GM19035 (cell line): ENCODE data around the gene LRCH1.

Experiments
- ATAC-seq: cut with Tn5 transposase; IDR thresholded peaks from one replicate; pipeline ENCODE4 v1.9.1; 2021; ENCODE audit not compliant: unreplicated experiment

The LRCH1 gene

DNA sequence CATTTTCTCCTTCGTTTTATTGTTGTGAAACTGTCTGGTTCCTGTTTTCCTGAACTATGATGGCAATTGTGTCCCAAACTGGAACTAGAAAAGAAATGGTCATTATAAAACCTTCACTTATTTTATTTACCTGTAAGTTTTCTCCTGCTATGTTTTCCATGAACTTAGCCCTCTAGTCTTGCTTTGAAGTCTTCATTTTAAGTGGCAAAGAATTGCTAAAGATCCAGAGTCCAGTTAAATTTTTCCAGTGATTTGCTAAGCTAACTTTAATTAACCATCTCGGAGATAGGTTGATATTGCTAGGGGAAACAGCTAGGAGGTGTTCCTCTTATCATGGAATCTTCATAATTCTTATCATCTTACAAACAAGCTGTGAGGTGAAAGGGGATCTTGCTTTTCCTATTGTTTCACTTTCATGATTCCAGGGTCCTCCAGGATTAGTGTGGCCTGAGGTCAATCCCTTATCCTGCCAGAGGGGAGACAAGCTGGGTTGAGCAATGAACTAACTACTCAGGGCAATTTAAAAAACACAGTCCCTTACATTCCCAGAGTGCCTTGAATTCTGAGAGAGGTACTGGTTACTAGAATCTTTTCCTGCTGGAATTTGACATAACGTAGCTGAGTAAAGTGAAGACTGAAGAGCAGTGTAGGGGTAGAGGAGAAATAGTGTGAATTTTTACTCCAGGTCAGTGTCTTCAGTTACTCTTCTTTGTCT is 131.5 kb downstream of the LRCH1 start:
- no peak for ATAC-seq

DNA sequence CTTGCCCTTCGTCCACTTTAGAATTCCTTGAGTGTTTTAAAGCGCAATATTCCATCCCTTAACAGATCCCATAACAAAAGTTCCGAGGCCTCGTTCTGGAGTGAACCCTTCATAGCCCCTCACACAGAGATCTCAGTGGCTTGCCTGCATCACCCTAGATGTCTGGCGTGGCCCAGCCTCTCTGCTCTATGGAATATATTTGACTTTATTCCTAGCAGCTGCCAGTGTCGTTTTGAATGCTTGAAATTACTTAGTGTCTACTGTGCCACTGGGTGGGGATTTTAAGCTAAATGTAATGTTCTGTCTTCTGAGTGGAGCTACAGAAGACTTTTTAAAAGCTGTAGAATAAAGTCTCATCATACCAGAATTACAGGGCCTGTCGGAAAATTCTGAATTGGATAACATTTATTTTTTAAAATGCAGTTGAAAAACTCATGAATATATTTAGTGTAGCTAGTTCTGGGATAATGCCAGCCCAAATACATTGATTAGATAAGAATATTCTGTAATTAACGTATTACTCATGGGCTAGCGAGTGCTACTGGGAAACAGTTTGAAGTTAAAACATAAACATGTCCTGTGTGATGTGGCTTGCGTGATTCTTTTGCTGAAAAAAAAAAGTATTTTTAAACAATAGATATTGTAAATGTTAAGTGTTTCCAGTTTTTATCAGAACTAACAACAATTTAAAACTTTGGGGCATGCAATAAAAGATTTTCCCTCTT is 132.2 kb downstream of the LRCH1 start:
- ATAC-seq = no peak

DNA sequence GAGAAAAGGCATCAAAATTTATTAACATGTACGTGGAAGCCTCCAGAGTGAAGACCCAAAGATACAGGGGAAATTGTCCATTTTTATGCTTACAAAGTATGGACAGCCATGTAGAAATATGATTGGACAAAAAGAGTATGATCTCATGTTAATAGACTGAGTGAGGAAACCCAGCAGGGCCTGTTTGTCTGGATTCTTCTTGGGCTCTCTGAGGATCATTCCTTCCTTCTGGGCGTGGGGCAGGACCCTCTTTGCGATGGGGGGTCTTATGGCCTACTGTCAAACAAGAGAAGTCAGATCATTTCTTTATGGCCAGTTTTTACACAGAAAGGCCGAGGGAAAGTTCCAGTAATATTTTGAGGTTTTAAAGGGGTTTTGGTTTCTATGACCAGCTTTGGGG is 133.2 kb downstream of the LRCH1 start:
- no peak for ATAC-seq

GRCh38 chr13:46687810-46688209 is 134.8 kb downstream of the LRCH1 start:
- ATAC-seq = no peak

- no peak for ATAC-seq
Measured at GRCh38 chr13:46688306-46688705, 135.3 kb downstream of the LRCH1 start.

DNA sequence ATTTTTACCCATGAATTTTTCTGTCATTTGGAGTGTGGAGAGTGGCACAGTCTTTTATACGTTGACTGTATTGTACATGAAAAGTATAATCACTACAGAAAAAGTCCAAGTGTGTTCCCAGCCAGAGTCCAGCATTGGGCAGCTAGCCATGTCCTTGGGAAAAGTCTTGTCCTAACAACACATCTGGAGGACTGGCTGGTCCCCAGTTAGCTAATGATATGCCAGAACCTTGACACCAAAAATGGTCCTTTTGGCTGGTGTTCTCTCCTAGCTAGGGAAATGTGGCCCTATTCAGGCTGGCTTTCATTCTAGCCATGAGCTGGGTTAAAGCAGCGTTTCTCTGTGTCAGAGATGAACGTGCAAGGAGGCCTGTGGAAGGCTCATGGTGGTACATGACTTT is 145.0 kb downstream of the LRCH1 start:
- no peak for ATAC-seq

- no peak for ATAC-seq
Measured at GRCh38 chr13:46698910-46699460, 146.0 kb downstream of the LRCH1 start.

GRCh38 chr13:46712524-46712923 is 159.6 kb downstream of the LRCH1 start:
- ATAC-seq = no peak

DNA sequence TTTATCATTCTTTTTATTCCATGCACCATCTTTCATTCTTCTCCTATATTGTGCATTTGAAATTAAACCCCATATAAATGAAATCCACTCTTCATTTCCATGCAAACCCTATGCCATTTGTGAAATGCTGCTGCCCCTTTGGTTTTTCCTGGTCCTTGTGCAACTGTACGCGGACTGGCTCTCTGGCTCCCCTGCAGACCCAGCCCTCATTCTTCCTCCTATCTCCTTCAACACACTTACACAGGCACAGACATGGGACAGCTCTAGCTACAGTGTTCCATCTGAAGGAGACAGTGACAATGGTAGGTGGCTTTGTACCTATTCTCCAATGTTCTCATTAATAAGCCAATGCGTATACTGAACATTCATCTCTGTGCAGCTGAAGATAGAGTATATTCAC is 162.4 kb downstream of the LRCH1 start:
- ATAC-seq = no peak

DNA sequence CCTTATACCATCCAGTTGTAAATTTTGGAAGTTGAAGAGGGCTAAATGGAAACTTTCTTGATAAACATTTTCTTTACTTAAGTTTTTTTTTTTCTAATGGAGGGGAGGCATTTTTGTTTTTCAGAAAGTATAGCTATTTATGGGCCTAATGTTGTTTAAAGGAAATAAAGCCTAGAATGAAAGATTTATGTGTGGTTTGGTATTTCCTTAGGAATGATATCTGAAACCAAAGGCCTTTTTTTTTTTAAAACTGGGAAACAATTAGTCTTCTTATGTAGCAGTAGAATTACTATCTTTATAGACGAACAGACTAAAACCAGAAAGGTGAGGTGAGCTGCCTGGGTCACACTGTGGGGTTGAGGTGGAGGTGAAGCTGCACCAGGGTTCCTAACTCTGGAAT is 163.9 kb downstream of the LRCH1 start:
- no peak for ATAC-seq

- ATAC-seq = no peak
Measured at GRCh38 chr13:46717275-46717674, 164.3 kb downstream of the LRCH1 start.

DNA sequence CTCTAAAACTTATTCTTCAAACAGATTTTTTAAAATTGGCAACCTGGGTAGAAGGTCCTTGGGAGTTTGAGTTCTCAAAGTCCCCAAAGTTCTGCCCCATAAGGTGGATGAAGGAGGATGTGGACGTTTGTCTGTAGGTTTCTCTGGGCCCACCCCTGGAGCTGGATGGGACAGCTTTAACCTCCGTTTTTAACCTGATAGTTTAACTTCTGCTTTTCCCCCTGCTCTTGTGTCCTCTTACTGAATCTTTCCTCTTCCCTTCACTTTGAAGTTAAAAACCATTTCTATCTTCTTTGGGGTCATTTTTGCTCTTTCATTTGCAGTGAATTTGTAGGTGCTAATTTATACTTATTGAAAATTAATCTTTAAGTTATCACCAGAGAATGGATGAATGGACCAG is 164.9 kb downstream of the LRCH1 start:
- ATAC-seq = no peak

GRCh38 chr13:46720189-46720588 is 167.2 kb downstream of the LRCH1 start:
- no peak for ATAC-seq

- ATAC-seq = no peak
Measured at GRCh38 chr13:46721054-46721453, 168.1 kb downstream of the LRCH1 start.

- ATAC-seq = no peak
Measured at GRCh38 chr13:46726347-46726746, 173.4 kb downstream of the LRCH1 start.

GRCh38 chr13:46728777-46729176 is 175.8 kb downstream of the LRCH1 start:
- ATAC-seq = no peak

DNA sequence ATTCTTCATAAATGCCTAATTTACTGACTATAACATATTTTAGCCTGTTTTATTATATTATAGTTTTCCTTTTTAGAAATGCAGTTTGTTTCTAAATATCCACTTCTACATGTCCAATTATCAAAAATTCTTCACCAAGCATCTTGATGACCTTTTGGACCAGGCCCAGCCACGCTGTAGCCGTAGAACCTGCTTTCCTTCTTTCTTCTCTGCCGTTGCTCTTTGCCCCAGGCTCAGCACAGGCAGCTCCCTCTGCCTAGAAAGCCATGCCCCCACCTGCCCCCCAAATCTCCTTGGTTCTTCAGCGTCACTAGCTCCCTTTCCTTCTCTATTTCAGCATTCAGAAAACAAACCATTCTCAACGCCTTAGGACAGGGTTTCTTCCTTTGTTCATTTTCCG is 178.6 kb downstream of the LRCH1 start:
- ATAC-seq = no peak

- no peak for ATAC-seq
Measured at GRCh38 chr13:46735425-46735824, 182.5 kb downstream of the LRCH1 start.

- ATAC-seq = no peak
Measured at GRCh38 chr13:46736541-46737310, 183.8 kb downstream of the LRCH1 start.

GRCh38 chr13:46738055-46738454 is 185.1 kb downstream of the LRCH1 start:
- ATAC-seq = no peak

DNA sequence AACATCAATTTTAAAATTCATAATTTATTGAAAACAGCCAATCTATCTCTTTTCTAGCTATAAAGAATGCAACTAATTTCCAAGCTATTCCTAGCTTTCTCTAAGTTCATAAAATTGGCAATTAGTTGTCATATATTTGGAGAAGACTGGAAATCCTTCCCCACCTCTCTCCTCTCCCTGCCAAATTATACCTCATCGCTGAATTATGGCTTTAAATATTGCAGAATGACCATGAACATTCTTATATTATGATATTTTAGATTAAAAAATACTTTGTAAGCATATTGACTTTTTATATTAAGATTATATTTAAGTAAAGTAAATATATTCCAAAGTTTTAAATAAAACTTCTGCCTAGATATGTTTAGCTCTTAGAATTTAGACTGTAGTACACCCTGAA is 185.8 kb downstream of the LRCH1 start:
- ATAC-seq = no peak
